Prostate gland (tissue), 2 donors: Measurements from ENCODE around the gene ANGEL1. TPM values are rescaled to one million over a fixed set of nuclear protein-coding genes. Genes with fewer than 3 reads are reported as not detected.
A peak's percentile ranks its signal among the peaks of the same experiment; 100 is the strongest.

Experiments
- DNase-seq: peaks from one replicate; pipeline ENCODE4 v3.0.0-alpha.2; 2019; ENCODE audit warnings: low spot score
- H3K27ac ChIP-seq, 2 donors: fragments of 200-600 bp; sonication (generic); 2 replicates each; pipeline ENCODE4 v1.5.1; 2017 to 2019
- H3K27me3 ChIP-seq: fragments of 200-600 bp; sonication (generic); replicated peaks from 2 replicates; pipeline ENCODE4 v1.5.1; 2019; ENCODE audit not compliant: insufficient read depth
- H3K36me3 ChIP-seq, 2 donors: fragments of 200-600 bp; sonication (generic); 1 replicate in 1 of 2; 2 replicates in 1 of 2; pipeline versions ENCODE4 v1.5.1 to v1.8.1; 2017 to 2019
- H3K4me1 ChIP-seq: fragments of 200-600 bp; sonication (generic); replicated peaks from 2 replicates; pipeline ENCODE4 v1.5.1; 2019
- H3K4me3 ChIP-seq, 2 donors: fragments of 200-600 bp; sonication (generic); 2 replicates each; pipeline ENCODE4 v1.5.1; 2017 to 2019
- H3K9me3 ChIP-seq: fragments of 200-600 bp; sonication (generic); 2 replicates; pipeline ENCODE4 v1.5.1; 2017
- CTCF ChIP-seq, 4 experiments: fragments of 200-600 bp in 2 of 4; fragments of 450-650 bp in 2 of 4; sonication (generic) in 2 of 4; IDR thresholded peaks; 1 replicate in 3 of 4; 2 replicates in 1 of 4; pipeline ENCODE4 v1.5.1; 2016 to 2019; ENCODE audit warnings: antibody characterized with exemption in 4 of 4, mild to moderate bottlenecking in 2 of 4, moderate library complexity in 2 of 4
- POLR2A ChIP-seq: fragments of 450-650 bp; IDR thresholded peaks from one replicate; pipeline ENCODE4 v1.6.1; 2016; ENCODE audit warnings: antibody characterized with exemption, mild to moderate bottlenecking
- POLR2AphosphoS5 ChIP-seq: sonication (generic); formaldehyde crosslinking; IDR thresholded peaks from one replicate; pipeline ENCODE4 v1.6.1; 2017; ENCODE audit warnings: antibody characterized with exemption
- WGBS: methylation state at CpG from one replicate; pipeline ENCODE4 v1.1.5; 2018; 5-methylcytosine and 5-hydroxymethylcytosine counted together
- intact Hi-C: fragments of 100-400 bp; cut with DNase I; formaldehyde crosslinking; loops from one replicate; pipeline ENCODE4 v1.14.2; 2022
- total RNA-seq, 2 donors: library from RNA; depleted of rRNA; stranded (reverse); fragments of >200 nt; gene quantifications; one replicate each; pipeline ENCODE4 v1.1.0, GENCODE V29; 2016

The ANGEL1 gene
- total RNA-seq, 2 donors from 2014 or later: 10.3 to 58.8 TPM

GRCh38 chr14:76755610-76756370, 56.9 kb downstream of the ANGEL1 start:
- Histone ChIP-seq H3K36me3 (no peaks in the 10 kb centered on the region), H3K4me1 (no peaks in the 10 kb centered on the region), H3K27me3 (no peaks in the 10 kb centered on the region), H3K9me3 (no peaks in the 10 kb centered on the region), H3K4me3 (no peak overlapping the region), H3K27ac (no peak overlapping the region)
- TF ChIP-seq POLR2AphosphoS5 (no peak), CTCF (IDR thresholded peaks at IDR 0.05) (no peak), POLR2A (no peak)
- DNase-seq: peak; percentile 1
- 66% methylated on average over 9 of the region's 9 CpGs for WGBS
- intact Hi-C loops: no loop called here

GRCh38 chr14:76754586-76754985, 58.1 kb downstream of the ANGEL1 start:
- Histone ChIP-seq H3K27me3 (no peaks in the 10 kb centered on the region), H3K27ac (no peak overlapping the region), H3K4me3 (no peak overlapping the region), H3K4me1 (no peaks in the 10 kb centered on the region), H3K9me3 (no peaks in the 10 kb centered on the region), H3K36me3 (no peaks in the 10 kb centered on the region)
- intact Hi-C loops: no loop called here
- no peak for TF ChIP-seq POLR2A
- no peak for TF ChIP-seq POLR2AphosphoS5
- TF ChIP-seq CTCF (IDR thresholded peaks at IDR 0.05): no peak
- DNase-seq: no peak
- 89% methylated on average over 7 of the region's 7 CpGs for WGBS

- no peaks in the 10 kb centered on the region for H3K9me3 ChIP-seq
- H3K27ac ChIP-seq: no peak overlapping the region
- no peaks in the 10 kb centered on the region for H3K4me1 ChIP-seq
- DNase-seq: peak; percentile 2
- no peaks in the 10 kb centered on the region for H3K27me3 ChIP-seq
- no peaks in the 10 kb centered on the region for H3K36me3 ChIP-seq
- H3K4me3 ChIP-seq: no peak overlapping the region
- 87% methylated on average over 7 of the region's 7 CpGs for WGBS
- TF ChIP-seq POLR2A: no peak
- TF ChIP-seq POLR2AphosphoS5: no peak
- no peak for TF ChIP-seq CTCF (IDR thresholded peaks at IDR 0.05)
- intact Hi-C loops: no loop called here
These were observed 59.0 kb downstream of the ANGEL1 start for GRCh38 chr14:76753541-76754198.

- Histone ChIP-seq H3K4me1 (no peaks in the 10 kb centered on the region), H3K36me3 (no peaks in the 10 kb centered on the region), H3K9me3 (no peaks in the 10 kb centered on the region), H3K27me3 (no peaks in the 10 kb centered on the region), H3K27ac (no peak overlapping the region), H3K4me3 (no peak overlapping the region)
- TF ChIP-seq POLR2AphosphoS5: no peak
- intact Hi-C loops: no loop called here
- no peak for DNase-seq
- 59% methylated on average over 6 of the region's 6 CpGs for WGBS
These were observed 59.9 kb downstream of the ANGEL1 start for GRCh38 chr14:76752744-76753143.

GRCh38 chr14:76742966-76743365, 69.7 kb downstream of the ANGEL1 start:
- WGBS: 84% methylated on average over 7 of the region's 7 CpGs
- H3K4me1 ChIP-seq: no peaks in the 10 kb centered on the region
- H3K4me3 ChIP-seq: no peak overlapping the region
- intact Hi-C loops: no loop called here
- H3K27me3 ChIP-seq: no peaks in the 10 kb centered on the region
- no peaks in the 10 kb centered on the region for H3K9me3 ChIP-seq
- TF ChIP-seq POLR2AphosphoS5: no peak
- no peak for TF ChIP-seq POLR2A
- no peak for TF ChIP-seq CTCF (IDR thresholded peaks at IDR 0.05)
- H3K36me3 ChIP-seq: no peaks in the 10 kb centered on the region
- no peak overlapping the region for H3K27ac ChIP-seq
- no peak for DNase-seq
